IMR-90 (cell line): ENCODE data around the gene R3HDM2. TPM values are rescaled to one million over a fixed set of nuclear protein-coding genes. Genes with fewer than 3 reads are reported as not detected.
A peak's percentile ranks its signal among the peaks of the same experiment; 100 is the strongest.

Source experiments
- ATAC-seq: fragments of 200-7000 bp; cut with Tn5 transposase; 2 replicates; pipeline ENCODE4 v1.9.1; 2020; ENCODE audit warnings: low read depth, mild to moderate bottlenecking, moderate library complexity
- BruUV-seq: library from RNA; stranded (reverse); fragments of 400-500 nt; replicated peaks from 2 replicates; lab custom pipeline; 2021; lab: Mats Ljungman, UMichigan
- CTCF ChIA-PET: fragments of 300-600 bp; formaldehyde crosslinking; extraction: SDS; loops from one replicate; lab custom pipeline; 2021; ENCODE audit warnings: antibody characterized with exemption; lab: Yijun Ruan, JAX
- POLR2A ChIA-PET: fragments of 300-600 bp; sonication (Branson Sonifier 250); formaldehyde crosslinking; loops from one replicate; lab custom pipeline; 2022; ENCODE audit warnings: antibody characterized with exemption; ENCODE audit not compliant: unreplicated experiment; lab: Charles Lee
- DNase-seq: peaks from one replicate; pipeline ENCODE4 v3.0.0; 2013
- H2AFZ ChIP-seq: replicated peaks from 2 replicates; pipeline ENCODE3; 2013; ENCODE audit warnings: low read length, mild to moderate bottlenecking; ENCODE audit not compliant: poor library complexity
- H2AK5ac ChIP-seq: 2 replicates; pipeline ENCODE4 v1.6.1; 2013; ENCODE audit warnings: low read depth, low read length, inconsistent platforms
- H2AK9ac ChIP-seq: replicated peaks from 2 replicates; pipeline ENCODE3; 2013; ENCODE audit warnings: mild to moderate bottlenecking, low read depth, low read length, moderate library complexity; ENCODE audit not compliant: poor library complexity
- H2BK120ac ChIP-seq: 2 replicates; pipeline ENCODE4 v1.6.1; 2013; ENCODE audit warnings: low read depth, low read length, inconsistent platforms
- H2BK15ac ChIP-seq: 3 replicates; pipeline ENCODE4 v1.6.1; 2013; ENCODE audit warnings: low read depth, low read length, inconsistent platforms
- H2BK20ac ChIP-seq: 2 replicates; pipeline ENCODE4 v1.6.1; 2013; ENCODE audit warnings: low read depth, mild to moderate bottlenecking, inconsistent platforms, low read length, moderate library complexity
- H2BK5ac ChIP-seq: 2 replicates; pipeline ENCODE4 v1.6.1; 2013; ENCODE audit warnings: mild to moderate bottlenecking, low read depth, low read length, inconsistent platforms; ENCODE audit not compliant: poor library complexity, severe bottlenecking
- H3K14ac ChIP-seq: replicated peaks from 2 replicates; pipeline ENCODE4 v1.6.1; 2013; ENCODE audit warnings: low read depth, low read length, inconsistent platforms
- H3K18ac ChIP-seq: 2 replicates; pipeline ENCODE4 v1.6.1; 2013; ENCODE audit warnings: low read depth, low read length, control low read depth
- H3K23ac ChIP-seq: 2 replicates; pipeline ENCODE4 v1.6.1; 2013; ENCODE audit warnings: low read depth, low read length, inconsistent platforms
- H3K27ac ChIP-seq: 2 replicates; pipeline ENCODE4 v1.5.1; 2013; ENCODE audit warnings: mild to moderate bottlenecking, control low read depth, low read length; ENCODE audit not compliant: insufficient read depth
- H3K27me3 ChIP-seq: 2 replicates; pipeline ENCODE4 v1.6.1; 2013; ENCODE audit warnings: low read length; ENCODE audit not compliant: control insufficient read depth, insufficient read depth
- H3K36me3 ChIP-seq: 2 replicates; pipeline ENCODE4 v1.6.1; 2013; ENCODE audit warnings: low read length, mixed read lengths; ENCODE audit not compliant: control insufficient read depth, insufficient read depth
- H3K4ac ChIP-seq: 2 replicates; pipeline ENCODE4 v1.6.1; 2013; ENCODE audit warnings: low read depth, low read length, inconsistent platforms
- H3K4me1 ChIP-seq: 2 replicates; pipeline ENCODE4 v1.6.1; 2013; ENCODE audit warnings: low read length, mixed read lengths; ENCODE audit not compliant: control insufficient read depth, insufficient read depth
- H3K4me2 ChIP-seq: 2 replicates; pipeline ENCODE4 v1.6.1; 2013; ENCODE audit warnings: low read depth, mild to moderate bottlenecking, control low read depth, low read length, moderate library complexity
- H3K4me3 ChIP-seq: 2 replicates; pipeline ENCODE4 v1.5.1; 2013; ENCODE audit warnings: low read depth, mild to moderate bottlenecking, control low read depth, low read length, moderate library complexity; ENCODE audit not compliant: insufficient read depth
- H3K56ac ChIP-seq: 2 replicates; pipeline ENCODE4 v1.6.1; 2013; ENCODE audit warnings: low read length, inconsistent platforms; ENCODE audit not compliant: insufficient read depth; ENCODE audit errors: extremely low read depth
- H3K79me1 ChIP-seq, 2 experiments: 2 replicates each; pipeline ENCODE4 v1.6.1; 2013; ENCODE audit warnings: low read length in 2 of 2, inconsistent platforms in 1 of 2, low read depth in 1 of 2
- H3K9ac ChIP-seq: 2 replicates; pipeline ENCODE4 v1.6.1; 2013; ENCODE audit warnings: low read depth, low read length, control low read depth
- H3K9me1 ChIP-seq: 2 replicates; pipeline ENCODE4 v1.6.1; 2013; ENCODE audit warnings: low read length, inconsistent platforms; ENCODE audit not compliant: insufficient read depth
- H3K9me3 ChIP-seq: 2 replicates; pipeline ENCODE4 v1.6.1; 2013; ENCODE audit warnings: low read length; ENCODE audit not compliant: control insufficient read depth, insufficient read depth
- H4K20me1 ChIP-seq: 2 replicates; pipeline ENCODE4 v1.6.1; 2013; ENCODE audit warnings: low read length, inconsistent platforms; ENCODE audit not compliant: insufficient read depth
- H4K5ac ChIP-seq: 2 replicates; pipeline ENCODE4 v1.6.1; 2013; ENCODE audit warnings: mild to moderate bottlenecking, low read depth, low read length, control low read depth
- H4K8ac ChIP-seq, 2 experiments: 2 replicates each; pipeline ENCODE4 v1.6.1; 2013; ENCODE audit warnings: low read depth in 2 of 2, low read length in 2 of 2, control low read depth in 1 of 2, inconsistent platforms in 1 of 2
- H4K91ac ChIP-seq: 2 replicates; pipeline ENCODE4 v1.6.1; 2013; ENCODE audit warnings: low read depth, low read length, inconsistent platforms; ENCODE audit not compliant: insufficient read depth
- ELK1 ChIP-seq: fragments of 150-350 bp; IDR thresholded peaks from 2 replicates; pipeline ENCODE4 v1.6.1; 2016; ENCODE audit warnings: low read depth, mild to moderate bottlenecking, low read length, moderate library complexity, borderline replicate concordance
- RFX5 ChIP-seq: IDR thresholded peaks from 2 replicates; pipeline ENCODE4 v1.8.0; 2012; ENCODE audit warnings: low read depth, mild to moderate bottlenecking, low read length, moderate library complexity
- WGBS, 2 experiments: methylation state at CpG; one replicate each; pipeline versions ENCODE4 v1.1.5 to v1.1.7; 2013; ENCODE audit warnings: missing lambda C conversion rate in 2 of 2; ENCODE audit not compliant: insufficient read length in 1 of 2; ENCODE audit errors: extremely low coverage in 2 of 2; 5-methylcytosine and 5-hydroxymethylcytosine counted together
- dilution Hi-C: fragments of 300-500 bp; cut with HindIII; formaldehyde crosslinking; loops from one replicate; pipeline ENCODE4 v1.14.3; 2018; ENCODE audit warnings: low sequenced_read_pairs; ENCODE audit not compliant: unreplicated experiment
- in situ Hi-C: fragments of 300-500 bp; cut with MboI; formaldehyde crosslinking; loops from 3 replicates; pipeline ENCODE4 v1.14.3; 2019; ENCODE audit warnings: low sequenced_read_pairs, inconsistent platforms, mixed read lengths
- intact Hi-C: fragments of 100-400 bp; cut with micrococcal nuclease; formaldehyde crosslinking; loops from 2 replicates; pipeline ENCODE4 v1.10.0; 2022
- polyA plus RNA-seq, 3 experiments: library from polyadenylated mRNA; depleted of rRNA; stranded (reverse); fragments of >200 nt; gene quantifications; 2 replicates each; pipeline ENCODE4 v1.2.3, GENCODE V29; 2012; ENCODE audit warnings: low replicate concordance in 1 of 3
- total RNA-seq: library from RNA; depleted of rRNA; stranded (reverse); fragments of >200 nt; gene quantifications from 2 replicates; pipeline ENCODE4 v1.2.3, GENCODE V29; 2012

The R3HDM2 gene
- total and polyA plus RNA-seq, 2 of the 4 experiments (the other 2 are of a cell fraction), result 7.5 to 28.4 TPM

- dilution Hi-C loops, result no loop called here
These were observed 215.2 kb downstream of the R3HDM2 start for GRCh38 chr12:57215668-57216013.

More at GRCh38 chr12:57215668-57216013, 215.2 kb downstream of the R3HDM2 start:
- H4K8ac ChIP-seq, result no peak overlapping the region
- no peak overlapping the region for H4K5ac ChIP-seq
- H3K56ac ChIP-seq, result no peak overlapping the region
- H3K79me1 ChIP-seq, result peaks cover 0 to 7% of the 10 kb centered on the region in 2 experiments; a peak in 1 of 4 replicates
- peaks cover 7% of the 10 kb centered on the region for H3K4me1 ChIP-seq
- WGBS, 2 experiments, result no CpG with 5 or more reads among the region's 7 CpGs
- intact Hi-C loops (no loop called here), in situ Hi-C loops (no loop called here)
- no peak overlapping the region for H2AK5ac ChIP-seq
- peaks cover 54% of the 10 kb centered on the region for H3K27me3 ChIP-seq
- POLR2A ChIA-PET, result no interaction called here
- H2BK15ac ChIP-seq, result no peak overlapping the region
- no peak overlapping the region for H3K27ac ChIP-seq
- H3K9ac ChIP-seq, result no peak overlapping the region
- peaks cover 32% of the 10 kb centered on the region for H3K36me3 ChIP-seq
- no peak overlapping the region for H3K23ac ChIP-seq
- no peak overlapping the region for H2BK20ac ChIP-seq
- peak overlapping the region; percentile 47 for H2AK9ac ChIP-seq
- H3K14ac ChIP-seq, result no peak overlapping the region
- TF ChIP-seq RFX5 (peak; percentile 97), ELK1 (no peak)
- H2BK5ac ChIP-seq, result no peak overlapping the region
- CTCF ChIA-PET, result interaction anchor here (1.2 to 3.5 kb wide), 2 partner anchors 24 to 27 kb away, joined by 6 to 25 read pairs; no protein-coding TSS in a partner anchor
- peaks cover 61% of the 10 kb centered on the region for H4K20me1 ChIP-seq
- no peak overlapping the region for H4K91ac ChIP-seq
- DNase-seq (peak; percentile 30), ATAC-seq (peak; percentile 2; the same call in 1 of the 2 replicates)
- H3K9me3 ChIP-seq, result no peaks in the 10 kb centered on the region
- no peak overlapping the region for H3K18ac ChIP-seq
- no peak overlapping the region for H3K4me3 ChIP-seq
- H3K4me2 ChIP-seq, result no peak overlapping the region
- H3K4ac ChIP-seq, result no peak overlapping the region
- no peaks in the 10 kb centered on the region for H3K9me1 ChIP-seq
- H2BK120ac ChIP-seq, result no peak overlapping the region
- H2AFZ ChIP-seq, result no peak overlapping the region
- BruUV-seq, result no TSS peak
